ENCODE data around the gene TRIP11.

TRIP11 gene

DNA sequence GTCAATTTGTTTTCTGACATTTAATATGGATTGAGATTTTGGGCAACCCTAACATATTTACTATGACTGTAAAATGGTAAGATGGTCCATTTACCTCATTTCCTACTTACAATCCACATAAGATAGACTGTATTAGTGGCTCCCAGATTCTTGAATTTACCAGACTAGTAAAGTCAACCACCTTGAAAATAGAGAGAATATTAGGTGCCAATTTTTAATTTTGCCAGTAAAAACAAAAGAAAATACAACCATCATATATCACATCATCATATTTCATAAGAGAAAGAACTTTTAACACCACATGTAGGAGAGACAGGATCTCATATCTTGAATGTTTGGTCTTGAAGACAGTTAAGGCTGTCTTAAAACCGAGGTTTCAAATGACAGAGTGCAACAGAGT, 84.7 kb downstream of the TRIP11 start:
- no peak for DNase-seq (ENCODE audit: low spot score)

DNA sequence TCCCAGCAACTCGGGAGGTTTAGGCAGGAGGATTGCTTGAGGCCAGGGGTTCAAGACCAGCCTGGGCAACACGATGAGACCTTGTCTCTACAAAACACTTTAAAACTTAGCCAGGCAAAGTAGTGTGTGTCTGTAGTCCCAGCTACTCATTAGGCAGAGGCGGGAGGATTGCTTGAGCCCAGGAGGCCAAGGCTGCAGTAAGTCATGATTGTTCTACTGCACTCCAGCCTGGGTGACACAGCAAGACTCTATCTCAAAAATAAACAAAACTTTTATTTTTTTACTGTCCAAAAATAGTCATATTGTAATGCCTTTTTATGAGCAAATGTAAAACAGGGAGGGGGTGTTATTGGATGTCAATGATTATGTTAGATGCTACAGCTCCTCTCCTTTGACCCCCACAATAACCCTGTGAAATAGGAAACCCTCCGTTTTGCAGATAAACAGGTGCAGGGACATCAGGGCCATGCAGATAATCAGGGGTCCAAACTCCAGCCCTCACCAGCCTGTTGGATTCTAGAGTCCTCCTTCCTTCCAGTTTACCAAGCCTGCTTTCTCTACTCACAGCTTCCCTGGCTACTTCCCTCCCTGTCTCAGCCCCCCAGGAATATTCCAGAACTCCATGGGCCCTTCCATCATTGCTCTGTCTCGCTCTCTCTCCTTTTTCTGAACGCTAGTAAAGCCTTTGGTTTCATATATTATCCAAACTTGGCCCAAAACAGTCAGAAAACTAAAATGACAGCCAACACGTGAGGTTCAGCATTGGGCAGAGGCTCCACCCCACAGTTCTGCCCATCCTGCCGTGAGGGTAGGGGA, 86.5 kb downstream of the TRIP11 start:
- DNase-seq (ENCODE audit: low spot score) = no peak

DNA sequence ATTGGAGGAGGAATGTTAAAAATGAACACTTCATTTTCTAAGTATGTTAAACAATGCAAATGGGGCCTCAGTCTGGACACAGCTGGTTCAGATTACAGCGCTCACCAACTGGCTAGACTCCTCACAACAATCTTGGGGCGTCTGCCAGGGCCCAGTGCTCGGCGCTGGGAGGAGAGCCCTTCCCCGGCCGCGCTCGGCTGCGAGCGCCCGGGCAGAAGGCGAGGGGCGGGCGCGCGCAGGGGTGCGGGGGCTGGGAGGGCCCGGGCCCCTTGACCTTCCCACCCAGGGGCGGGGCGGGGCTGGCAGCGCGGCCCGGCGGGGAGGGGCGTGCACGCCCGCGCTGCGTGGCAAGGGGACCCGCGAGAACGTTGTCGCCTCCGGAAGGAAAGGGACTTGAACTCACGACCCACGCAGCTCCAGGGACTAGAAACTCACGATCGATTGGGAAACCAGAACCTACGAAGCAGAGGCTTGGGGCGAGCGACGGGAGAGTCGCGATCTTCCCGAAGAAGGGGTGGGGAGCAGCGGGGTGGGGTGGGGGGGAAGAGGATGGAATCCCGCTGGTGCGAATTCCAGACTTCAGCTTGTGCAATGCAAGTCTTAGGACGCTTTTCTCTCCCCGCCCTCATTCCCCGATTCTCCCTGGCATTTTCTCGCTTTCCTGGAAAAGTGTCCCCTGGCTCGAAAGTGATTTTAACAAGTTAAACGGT, 92.2 kb downstream of the TRIP11 start, which contains the start of gene FBLN5:
FBLN5 (minus strand) TSS at position 220 of the 710 bp plus-strand sequence. CDS start 465 bp downstream, outside the sequence.
- DNase-seq (ENCODE audit: low spot score) = no peak

DNA sequence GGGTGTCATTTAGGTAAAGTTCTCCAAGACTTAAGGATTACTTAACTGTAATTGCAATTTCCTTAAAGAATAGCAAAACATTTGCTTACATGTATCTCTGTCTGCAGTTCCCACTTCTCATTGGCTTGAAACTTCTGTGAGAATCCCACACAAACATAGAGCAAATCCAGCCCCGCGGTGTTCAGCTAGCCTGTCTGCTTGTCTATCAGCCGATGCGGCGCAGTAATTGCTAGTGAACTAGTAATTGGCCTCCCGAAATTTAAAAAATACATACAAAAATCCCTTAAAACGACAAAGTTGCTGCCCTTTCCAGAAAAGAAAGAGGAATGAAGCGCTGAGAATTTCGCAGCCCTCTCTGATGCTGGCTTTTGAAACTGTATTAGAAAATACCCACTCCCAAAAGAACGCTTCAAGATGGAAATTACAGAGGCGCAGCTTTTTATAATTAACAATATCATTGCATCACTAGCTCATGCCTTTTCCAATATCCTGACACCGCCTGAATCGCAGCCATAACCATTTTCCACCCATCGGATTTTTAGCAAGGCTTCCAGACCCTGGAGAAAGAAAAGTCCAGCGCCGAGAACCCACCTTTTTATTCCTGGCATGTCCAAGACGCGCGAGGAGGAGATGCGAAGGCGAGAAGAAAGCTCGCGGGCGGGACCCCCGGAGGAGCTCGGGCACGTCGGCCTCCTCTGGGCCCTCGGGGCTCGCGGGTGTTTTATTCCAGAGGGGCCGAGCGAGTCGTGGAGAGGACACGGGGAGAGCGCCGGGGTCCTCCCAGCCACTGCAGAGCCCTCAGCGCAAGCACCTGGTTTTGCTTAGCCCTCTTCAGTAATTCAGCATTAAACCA, 93.0 kb downstream of the TRIP11 start:
- DNase-seq (ENCODE audit: low spot score) = no peak

DNA sequence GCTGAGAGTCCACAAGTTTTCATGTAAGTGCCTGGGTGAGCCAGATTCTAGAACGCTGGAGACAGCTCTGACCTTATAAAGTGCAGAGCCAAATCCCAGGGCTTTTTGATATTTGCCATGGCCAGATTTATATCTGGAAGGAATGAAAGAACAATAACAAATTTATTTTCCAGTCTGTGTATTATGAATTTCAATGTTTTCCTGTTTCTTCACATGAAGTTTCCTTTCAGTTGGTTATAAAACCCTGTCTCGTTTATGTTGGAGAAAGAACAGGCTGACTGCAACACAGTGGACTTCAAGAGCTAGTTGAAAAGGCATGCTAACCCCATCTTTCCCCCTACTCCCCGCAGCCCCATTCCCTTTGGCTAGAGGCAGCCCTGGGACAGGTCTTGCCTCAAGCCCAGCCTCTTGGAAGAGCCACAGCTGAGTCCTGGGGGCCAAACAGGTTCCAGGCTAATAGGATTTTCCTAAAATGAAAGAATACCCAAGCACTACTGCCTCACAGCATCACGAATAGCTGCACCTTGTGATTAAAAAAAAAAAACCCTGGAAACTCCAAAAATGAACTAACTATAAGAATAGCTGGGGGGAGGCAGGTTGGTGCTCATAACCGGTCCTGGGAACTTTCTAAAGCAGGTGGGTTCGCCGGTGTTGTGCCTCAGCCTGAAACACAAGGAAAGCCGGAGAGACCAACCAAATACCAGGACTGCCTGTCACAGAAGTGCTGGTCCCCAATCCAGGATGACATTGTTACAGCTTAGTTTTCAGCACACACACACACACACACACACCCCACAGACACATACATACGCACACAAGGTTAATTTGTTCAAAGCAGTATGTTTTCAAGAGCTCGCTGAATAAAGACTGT, 93.9 kb downstream of the TRIP11 start:
- no peak for DNase-seq (ENCODE audit: low spot score)

DNA sequence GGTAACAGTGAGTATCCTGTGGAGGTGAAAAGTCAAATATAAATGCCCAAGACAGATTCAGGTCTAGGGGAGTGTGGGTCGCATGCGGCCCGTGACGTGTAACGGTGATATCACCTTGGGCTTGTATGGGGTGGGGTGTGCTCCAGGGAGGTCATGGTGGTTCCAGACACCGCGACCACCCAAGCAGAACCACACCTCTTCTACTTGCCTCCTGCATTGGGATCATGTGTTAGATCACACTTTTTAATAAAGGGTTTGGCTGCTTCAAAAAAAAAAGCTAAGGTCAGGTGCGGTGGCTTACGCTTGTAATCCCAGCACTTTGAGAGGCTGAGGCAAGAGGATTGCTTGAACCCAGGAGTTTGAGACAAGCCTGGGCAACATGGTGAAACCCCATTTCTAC, 96.9 kb downstream of the TRIP11 start:
- no peak for DNase-seq (ENCODE audit: low spot score)

DNA sequence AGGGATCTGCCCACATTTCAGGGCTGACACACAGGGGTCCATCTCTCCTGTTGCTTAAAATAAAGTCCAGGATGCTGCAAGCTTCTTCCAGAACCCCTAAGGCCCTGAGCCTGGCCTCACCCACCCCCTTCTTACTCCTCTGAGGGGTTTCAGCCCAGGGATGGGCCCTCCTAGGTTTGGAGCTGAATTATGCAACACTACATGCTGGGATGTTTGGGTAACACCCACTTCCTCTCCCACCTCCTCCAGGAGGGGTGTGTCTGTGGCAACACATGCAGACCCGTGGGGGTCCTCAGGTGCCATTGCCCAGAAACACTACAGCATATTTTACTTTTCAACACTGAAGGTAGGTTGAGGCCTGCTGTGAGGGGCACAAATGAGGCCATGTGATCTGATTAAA, 97.7 kb downstream of the TRIP11 start:
- DNase-seq (ENCODE audit: low spot score) = no peak

DNA sequence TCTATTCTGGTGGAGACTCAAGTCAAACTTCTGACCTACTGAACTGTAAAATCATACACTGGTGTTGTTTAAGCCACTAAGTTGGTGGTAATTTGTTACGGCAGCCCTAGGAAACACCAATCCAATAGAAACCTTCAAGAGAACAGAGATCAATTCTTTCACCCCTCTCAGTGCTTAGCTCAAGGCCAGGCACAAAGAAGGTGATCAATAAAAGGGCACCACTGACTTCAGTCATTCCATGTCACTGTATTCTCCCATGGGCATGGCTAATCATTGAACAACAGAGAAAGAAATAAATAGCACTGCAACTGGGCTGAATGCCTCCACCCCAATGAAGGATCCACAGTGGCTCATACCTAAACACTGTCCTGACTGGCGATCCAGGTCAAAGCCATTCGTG, 99.7 kb downstream of the TRIP11 start:
- DNase-seq (ENCODE audit: low spot score) = no peak

DNA sequence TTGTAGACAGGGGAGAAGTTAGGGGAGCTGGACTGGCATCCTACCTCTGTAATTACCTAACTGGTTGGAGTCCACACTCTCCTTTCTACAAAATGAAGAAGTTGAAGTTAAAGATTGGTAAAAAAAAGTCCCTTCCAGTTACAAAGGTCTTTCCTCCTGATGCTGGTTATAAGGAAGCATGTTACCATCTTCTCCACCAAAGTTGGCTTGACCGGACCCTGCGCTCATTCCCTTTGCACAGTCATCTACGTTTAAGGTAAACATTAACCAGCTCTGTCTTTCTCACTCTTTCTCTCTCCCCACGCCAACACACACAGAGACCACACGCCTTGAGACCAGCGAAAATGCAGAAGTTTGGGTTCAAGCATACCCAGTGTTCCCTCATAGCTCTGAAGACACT, 104.3 kb downstream of the TRIP11 start:
- DNase-seq (ENCODE audit: low spot score) = no peak

DNA sequence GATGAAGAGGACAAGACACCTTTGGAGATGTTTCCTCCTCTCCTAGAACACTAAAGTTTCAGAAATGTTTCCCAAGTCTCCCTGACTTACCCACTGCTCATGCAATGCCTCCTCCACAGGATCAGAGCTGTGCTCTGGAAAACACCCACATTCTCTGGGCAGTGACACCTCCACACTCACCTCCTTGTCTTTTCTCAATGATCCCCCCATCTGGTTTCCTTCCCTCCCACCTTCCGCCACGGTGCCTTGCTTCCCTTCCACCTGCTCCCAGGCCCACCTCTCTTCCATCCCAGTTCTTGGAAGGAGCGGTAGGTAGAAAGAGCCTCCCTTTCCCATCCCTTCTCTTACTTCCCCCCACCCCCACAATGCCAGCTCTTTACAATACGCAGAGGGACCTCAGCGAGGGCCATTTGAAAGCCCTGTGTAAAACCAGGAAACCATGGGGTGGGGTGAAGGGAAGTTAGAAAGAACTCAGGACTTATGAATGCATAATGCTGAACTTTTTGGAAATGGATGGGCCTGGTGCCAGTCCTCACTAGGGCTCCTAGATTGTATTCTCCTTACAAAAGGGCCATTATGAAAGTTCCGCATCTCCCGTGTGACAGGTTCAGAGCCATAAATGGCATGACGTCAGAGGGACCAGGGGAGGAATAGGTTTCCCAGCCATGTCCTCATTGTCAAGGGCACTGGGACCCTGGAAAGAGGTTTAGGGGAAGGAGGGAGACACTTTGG, 105.1 kb downstream of the TRIP11 start:
- DNase-seq (ENCODE audit: low spot score) = no peak

DNA sequence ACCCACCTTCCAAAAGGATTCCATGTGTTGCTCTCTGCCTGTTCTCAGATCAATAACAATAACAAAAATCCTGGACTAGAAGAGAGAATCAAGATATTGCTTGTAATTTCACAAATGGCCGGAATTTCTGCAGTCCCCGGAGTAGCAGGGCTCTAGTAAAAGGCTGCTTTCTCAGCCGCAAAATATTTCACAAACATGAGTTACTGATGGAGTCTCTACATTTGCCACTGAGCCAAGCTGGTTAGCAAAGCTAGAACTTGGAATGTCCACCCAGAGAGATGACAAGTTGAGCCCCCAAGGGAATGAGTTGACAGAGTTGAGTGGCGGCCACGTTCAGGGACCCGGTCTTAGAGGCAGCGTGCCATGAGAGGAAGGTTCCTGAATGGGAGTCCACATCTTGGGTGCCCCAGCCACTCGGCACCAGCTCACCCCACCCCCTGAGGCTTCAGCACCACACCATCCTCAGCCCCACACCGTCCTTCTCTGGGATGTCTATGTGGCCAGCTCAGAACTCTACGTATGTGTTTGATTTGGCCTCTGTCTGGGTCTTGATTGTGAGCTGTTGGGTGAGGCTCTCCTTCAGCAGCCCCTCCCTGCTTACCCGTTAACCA, 108.3 kb downstream of the TRIP11 start:
- no peak for DNase-seq (ENCODE audit: low spot score)

DNA sequence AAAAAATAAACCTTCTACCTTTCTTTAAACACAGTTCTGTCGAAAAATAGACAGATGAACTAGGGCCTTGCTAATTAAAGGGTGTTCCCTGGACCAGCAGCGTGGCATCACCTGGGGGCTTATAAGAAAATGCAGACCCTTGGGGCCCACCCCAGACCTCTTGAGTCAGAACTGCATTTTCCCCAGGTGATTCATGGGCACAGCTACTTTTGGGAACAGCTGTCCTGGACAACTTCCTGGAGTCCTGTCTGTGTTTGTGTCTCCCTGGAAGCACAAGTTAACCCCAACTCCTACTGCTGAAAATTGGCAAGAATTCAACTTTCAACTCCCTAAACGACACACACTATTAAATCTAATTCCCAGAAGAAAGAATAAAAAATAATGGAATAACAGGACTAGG, 110.2 kb downstream of the TRIP11 start:
- no peak for DNase-seq (ENCODE audit: low spot score)

DNA sequence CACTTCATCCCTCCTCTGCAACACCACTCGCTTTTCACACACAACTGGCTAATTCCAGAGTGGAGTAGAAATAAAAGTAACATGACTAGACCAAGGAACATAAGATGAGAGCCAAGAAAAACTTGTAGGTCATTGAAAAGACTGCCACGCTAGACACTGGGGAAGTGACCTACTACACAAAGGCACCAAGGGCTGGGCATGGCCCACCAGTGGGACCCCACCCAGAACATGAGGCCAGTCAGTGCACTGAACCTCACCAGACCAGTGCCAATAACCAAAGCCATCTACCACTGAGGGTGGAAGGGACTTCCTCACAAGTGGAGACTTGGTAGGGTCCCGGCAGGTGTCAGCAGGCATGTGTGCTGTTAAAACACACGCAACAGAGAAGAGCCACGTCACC, 112.1 kb downstream of the TRIP11 start:
- DNase-seq (ENCODE audit: low spot score) = no peak

DNA sequence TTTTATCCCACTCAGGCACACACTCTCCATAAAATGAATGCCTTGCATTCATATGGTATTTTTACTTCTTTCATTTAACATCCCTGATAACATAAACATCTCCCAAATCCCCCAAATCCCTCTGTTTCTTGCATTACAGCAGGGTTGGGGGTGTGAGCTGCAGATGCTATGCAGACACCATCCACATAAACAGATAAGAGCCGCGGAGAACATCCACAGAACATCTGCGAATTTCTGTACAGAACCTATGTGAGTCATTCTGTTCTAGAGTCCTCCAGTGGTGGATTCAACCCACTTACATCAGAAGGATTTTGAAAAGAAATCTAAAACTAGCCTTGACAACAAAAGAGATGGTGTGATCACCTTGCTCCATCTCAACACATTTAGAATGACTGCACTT, 112.7 kb downstream of the TRIP11 start:
- DNase-seq (ENCODE audit: low spot score) = no peak

DNA sequence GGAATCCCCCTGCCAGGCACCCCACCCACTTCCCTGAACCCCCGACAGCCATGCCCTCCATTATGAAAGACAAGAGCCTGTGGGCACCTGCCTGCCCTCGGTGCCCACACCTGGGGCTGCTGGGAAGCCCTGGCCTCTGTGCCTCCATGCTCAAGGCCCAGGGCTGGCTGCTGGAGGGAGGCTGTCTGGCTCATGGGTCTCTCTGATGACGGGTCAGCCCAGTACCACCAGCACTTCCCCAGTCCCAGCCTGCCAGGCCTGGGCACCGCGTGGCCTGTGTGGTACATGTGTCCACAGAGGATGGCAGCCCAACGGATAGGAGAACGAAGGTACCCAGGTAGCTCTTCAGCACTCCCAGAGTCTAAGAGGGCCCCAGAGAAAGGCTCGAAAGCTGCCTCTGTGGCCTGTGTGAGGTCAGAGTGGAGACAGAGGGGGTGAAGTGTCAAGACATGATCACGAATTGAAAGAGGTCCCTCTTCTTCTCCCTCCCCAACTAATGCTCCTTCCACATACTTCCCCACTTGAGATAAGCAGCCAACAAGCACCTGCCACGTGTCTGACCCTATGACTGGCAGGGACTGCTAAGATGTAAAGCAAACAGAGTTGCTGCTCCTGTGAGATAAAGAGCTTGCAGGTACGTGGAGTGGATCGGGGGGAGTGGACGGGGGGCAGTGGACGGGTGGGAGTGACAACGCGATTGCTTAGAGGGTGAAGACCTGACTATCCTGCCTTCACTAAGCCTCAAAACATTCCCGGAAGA, 113.5 kb downstream of the TRIP11 start:
- DNase-seq (ENCODE audit: low spot score) = no peak

DNA sequence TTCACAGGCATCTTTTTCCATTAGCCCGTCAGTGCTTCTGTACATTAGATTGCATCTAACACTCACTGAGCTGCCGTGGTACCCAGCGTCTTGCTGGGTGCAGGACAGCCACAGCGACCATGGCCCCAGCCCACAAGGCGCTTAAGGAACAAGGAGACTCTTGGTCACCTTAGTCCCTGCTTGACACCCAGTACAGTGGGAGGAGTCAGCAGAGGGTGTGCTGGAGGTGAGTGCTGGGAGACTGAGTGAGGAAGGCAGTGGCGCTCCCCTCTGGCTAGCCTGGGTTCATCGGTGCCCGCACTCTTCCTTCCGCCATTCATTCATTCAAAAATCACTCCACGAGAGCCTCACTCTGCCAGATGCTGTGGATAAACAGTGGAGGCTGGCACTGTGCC, 114.1 kb downstream of the TRIP11 start:
- no peak for DNase-seq (ENCODE audit: low spot score)

DNA sequence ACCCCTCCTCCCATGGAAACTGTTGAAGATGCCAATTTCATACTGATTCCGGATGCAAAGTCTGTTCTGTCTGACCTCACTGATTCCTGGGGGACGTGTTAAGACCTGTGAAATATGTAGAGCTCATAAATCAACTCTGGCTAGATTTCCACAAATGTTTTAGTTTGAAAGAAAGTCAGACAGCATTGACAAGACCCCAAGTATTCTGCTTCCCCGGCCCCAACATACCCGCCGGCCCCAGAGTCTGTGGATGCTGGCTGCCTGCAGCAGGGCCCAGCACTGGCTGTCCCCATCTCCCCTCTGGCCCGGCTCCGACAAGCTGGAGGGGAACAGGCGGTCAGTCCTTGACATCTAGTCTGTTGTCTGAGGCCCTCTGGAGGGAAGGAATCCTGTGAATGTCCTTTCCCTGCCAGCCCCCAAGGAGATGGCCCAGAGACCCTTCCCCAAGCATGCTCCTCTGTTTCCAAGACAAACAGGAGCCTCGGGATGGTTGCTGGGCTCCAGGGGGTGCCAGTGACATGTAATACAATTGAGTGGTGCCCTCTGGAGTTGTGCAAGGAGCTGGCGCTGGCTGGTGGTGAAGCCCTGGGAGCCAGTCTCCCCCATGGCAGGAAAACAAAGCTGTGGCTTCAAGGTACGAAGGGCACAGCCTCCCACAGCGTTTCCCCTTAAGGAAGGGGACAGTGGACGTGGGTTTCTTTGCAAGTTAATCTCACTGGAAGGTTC, 114.7 kb downstream of the TRIP11 start:
- no peak for DNase-seq (ENCODE audit: low spot score)

DNA sequence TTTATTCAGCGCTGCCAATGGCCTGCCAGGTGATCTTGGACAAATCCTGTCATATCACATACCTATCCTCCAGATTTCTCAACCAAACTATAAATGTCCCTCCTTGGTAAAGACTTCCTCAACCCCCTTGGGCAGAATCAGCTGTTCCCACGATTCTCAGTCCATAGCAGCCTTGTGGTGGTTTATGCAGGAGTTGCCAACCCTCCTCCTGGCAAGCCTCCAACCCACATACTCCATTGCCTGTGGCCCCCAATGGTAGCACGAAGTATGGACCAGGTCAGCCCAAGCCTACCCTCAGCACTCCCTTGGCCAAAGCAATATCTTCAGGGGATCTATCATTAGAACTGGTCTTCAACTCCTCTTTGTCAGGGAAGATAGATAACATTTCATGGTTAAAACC, 119.3 kb downstream of the TRIP11 start:
- no peak for DNase-seq (ENCODE audit: low spot score)

DNA sequence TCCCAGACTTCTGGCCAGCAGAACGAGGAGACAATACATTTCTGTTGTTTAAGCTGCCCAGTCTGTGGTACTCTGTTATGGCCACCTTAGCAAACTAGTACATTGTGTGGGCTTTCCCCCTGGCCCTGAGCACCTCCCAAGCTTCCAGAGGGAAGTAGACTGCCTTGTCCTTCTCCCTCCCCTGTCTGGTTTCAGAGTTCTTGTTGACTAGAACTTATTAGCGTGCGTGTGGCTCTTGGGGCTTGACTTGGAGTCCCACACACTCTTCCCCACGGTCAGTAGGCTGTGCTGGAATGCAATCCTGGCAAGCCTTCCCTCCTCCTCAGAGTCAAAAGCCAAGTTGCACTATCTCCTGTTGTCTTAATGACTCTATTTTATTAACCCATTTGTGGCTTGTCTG, 120.0 kb downstream of the TRIP11 start:
- peak; percentile 48 for DNase-seq (ENCODE audit: low spot score)
